ENCODE results near the gene DTYMK.

GRCh38 chr2:241692448-241692847 lies 5.8 kb upstream of the DTYMK start:
- TF ChIP-seq SUZ12 (IDR thresholded peaks at IDR 0.05; ENCODE audit: extremely low read depth, insufficient read depth, insufficient read length) (no peak), ZNF274 (IDR thresholded peaks at IDR 0.05; ENCODE audit: low read depth, low read length) (no peak), YY1 (IDR thresholded peaks at IDR 0.05; ENCODE audit: insufficient read depth, insufficient read length) (no peak)

Data from NT2/D1 (cell line).